ENCODE results near the gene FAM81A. TPM values are rescaled to one million over a fixed set of nuclear protein-coding genes. Genes with fewer than 3 reads are reported as not detected.
"Not testable (repeated sequence)": the region's sequence is repeated elsewhere in the genome, so short reads cannot be mapped to it uniquely, and the experiment has no call there.

The FAM81A gene
- total RNA-seq, 2 experiments from 2014 or later: 4.6 to 4.7 TPM

DNA sequence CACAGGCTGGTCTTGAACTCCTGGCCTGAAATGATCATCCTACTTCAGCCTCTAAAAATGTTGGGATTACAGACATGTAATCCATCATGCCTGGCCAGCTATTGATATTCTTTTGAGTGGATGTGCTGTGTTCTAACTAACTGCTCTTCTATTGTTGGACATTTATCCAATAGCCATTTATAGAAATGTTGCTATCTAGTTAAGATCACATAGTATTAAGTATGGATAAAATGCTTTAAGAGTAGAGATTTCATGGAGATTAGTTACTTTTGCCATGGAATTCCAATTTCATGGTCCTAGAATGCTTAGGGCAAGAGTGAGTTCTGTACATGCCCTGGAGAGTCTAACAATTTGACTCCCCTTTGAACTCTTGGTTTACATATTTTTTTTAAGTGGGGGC, 10.9 kb downstream of the FAM81A start:
- Mint-ChIP-seq H3K27ac (no peak overlapping the region), H3K27me3 (ENCODE audit: low read depth) (peaks cover 14% of the 10 kb centered on the region), H3K4me3 (no peak overlapping the region), H3K4me1 (ENCODE audit: low read depth) (peaks cover 20% of the 10 kb centered on the region), H3K9me3 (ENCODE audit: insufficient read depth) (no peaks in the 10 kb centered on the region), H3K36me3 (ENCODE audit: low read depth) (no peaks in the 10 kb centered on the region)
- ATAC-seq: no peak
- no peak for DNase-seq
- ChIA-PET CTCF (no interaction called here), POLR2A (no interaction called here)

DNA sequence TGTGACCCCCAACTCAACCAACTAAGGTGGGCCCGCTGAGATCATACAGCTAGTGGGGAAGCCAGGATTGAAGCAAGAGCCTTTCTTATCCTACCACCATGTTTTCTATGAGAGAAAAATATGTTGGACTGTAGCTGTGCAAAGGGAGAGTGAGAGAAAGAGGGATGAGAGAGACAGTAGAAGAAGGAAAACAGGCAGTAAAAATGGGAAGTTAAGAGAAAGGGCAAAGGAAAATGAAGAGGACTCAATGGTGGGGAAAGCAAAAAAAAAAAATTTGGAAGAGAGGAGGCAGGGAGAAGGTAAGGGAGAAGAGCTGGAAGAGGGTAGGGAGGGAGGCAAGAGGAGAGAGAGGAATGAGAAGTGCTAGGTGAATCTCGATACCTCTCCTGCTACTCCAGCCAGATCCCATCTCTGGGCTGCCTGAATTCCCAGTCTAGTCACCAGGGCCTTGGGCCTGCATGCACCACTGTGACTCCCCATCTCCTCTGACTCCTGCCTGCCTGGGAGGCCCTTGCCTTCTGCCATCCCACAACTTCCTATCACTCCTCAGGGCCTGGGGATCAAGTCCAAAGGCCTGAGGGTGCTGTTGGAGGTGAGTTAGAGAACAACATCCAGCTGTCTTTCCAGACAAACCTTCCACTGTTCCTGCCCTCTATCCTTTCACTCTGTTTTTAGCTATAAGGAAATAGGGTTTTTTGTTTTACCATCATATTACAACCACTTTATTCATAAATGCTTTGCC, 15.7 kb downstream of the FAM81A start:
- H3K4me3 Mint-ChIP-seq: no peak overlapping the region
- no peaks in the 10 kb centered on the region for H3K36me3 Mint-ChIP-seq (ENCODE audit: low read depth)
- ATAC-seq (no peak), DNase-seq (no peak)
- peaks cover 15% of the 10 kb centered on the region for H3K27me3 Mint-ChIP-seq (ENCODE audit: low read depth)
- CTCF ChIA-PET: no interaction called here
- no peaks in the 10 kb centered on the region for H3K9me3 Mint-ChIP-seq (ENCODE audit: insufficient read depth)
- POLR2A ChIA-PET: no interaction called here
- H3K4me1 Mint-ChIP-seq (ENCODE audit: low read depth): no peaks in the 10 kb centered on the region
- H3K27ac Mint-ChIP-seq: no peak overlapping the region

DNA sequence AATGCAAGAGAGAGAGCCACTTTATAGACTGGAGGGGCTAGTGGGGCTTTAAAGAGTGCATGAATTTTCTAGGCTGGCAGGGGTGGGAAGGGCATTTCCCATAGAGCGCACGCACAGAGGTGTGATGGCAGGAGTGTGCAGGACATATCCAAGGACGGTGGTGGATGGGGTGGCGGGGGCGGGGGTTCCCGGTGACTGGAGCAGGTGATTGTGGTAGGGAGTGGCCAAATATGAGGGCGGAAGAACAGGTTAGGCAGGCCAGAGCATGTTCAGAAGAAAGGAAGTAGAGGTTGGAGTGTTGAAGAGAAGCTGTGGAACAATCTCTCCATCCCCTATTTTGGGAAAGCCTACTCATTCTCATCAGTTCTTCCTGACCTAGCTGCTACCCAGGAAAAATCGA, 18.1 kb downstream of the FAM81A start:
- POLR2A ChIA-PET: no interaction called here
- no peaks in the 10 kb centered on the region for H3K4me1 Mint-ChIP-seq (ENCODE audit: low read depth)
- no peaks in the 10 kb centered on the region for H3K36me3 Mint-ChIP-seq (ENCODE audit: low read depth)
- CTCF ChIA-PET: no interaction called here
- no peaks in the 10 kb centered on the region for H3K9me3 Mint-ChIP-seq (ENCODE audit: insufficient read depth)
- no peak overlapping the region for H3K4me3 Mint-ChIP-seq
- no peak for ATAC-seq
- H3K27me3 Mint-ChIP-seq (ENCODE audit: low read depth): peaks cover 24% of the 10 kb centered on the region
- H3K27ac Mint-ChIP-seq: no peak overlapping the region
- no peak for DNase-seq

DNA sequence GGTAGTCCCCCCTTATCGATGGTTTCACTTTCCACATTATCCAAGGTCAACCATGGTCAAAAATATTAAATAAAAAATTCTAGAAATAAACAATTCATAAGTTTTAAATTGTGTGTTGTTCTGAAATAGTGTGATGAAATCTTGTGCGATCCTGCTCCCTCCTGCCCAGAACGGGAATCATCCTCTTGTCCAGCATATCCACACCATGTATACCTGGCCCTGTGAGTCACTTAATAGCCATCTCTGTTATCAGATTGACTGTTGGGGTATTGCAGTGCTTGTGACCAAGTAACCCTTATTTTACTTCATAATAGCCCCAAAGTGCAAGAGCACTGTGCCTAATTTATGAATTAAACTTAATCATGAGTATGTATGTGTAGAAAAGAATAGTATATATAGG, 19.1 kb downstream of the FAM81A start:
- H3K9me3 Mint-ChIP-seq (ENCODE audit: insufficient read depth): no peaks in the 10 kb centered on the region
- peaks cover 27% of the 10 kb centered on the region for H3K27me3 Mint-ChIP-seq (ENCODE audit: low read depth)
- H3K27ac Mint-ChIP-seq: no peak overlapping the region
- CTCF ChIA-PET: no interaction called here
- H3K4me1 Mint-ChIP-seq (ENCODE audit: low read depth): no peaks in the 10 kb centered on the region
- no peak for DNase-seq
- no peak for ATAC-seq
- H3K36me3 Mint-ChIP-seq (ENCODE audit: low read depth): no peaks in the 10 kb centered on the region
- POLR2A ChIA-PET: no interaction called here
- no peak overlapping the region for H3K4me3 Mint-ChIP-seq

GRCh38 chr15:59461521-59461920, 23.5 kb downstream of the FAM81A start:
- H3K4me1 Mint-ChIP-seq (ENCODE audit: low read depth): no peaks in the 10 kb centered on the region
- no peak for DNase-seq
- ChIA-PET POLR2A (interaction anchor here (0.6 kb wide), 1 partner anchor 146 kb away, joined by 3 read pairs; no protein-coding TSS in a partner anchor), CTCF (no interaction called here)
- ATAC-seq: no peak
- H3K27ac Mint-ChIP-seq: no peak overlapping the region
- H3K4me3 Mint-ChIP-seq: no peak overlapping the region
- H3K36me3 Mint-ChIP-seq (ENCODE audit: low read depth): peaks cover 5% of the 10 kb centered on the region
- no peaks in the 10 kb centered on the region for H3K9me3 Mint-ChIP-seq (ENCODE audit: insufficient read depth)
- H3K27me3 Mint-ChIP-seq (ENCODE audit: low read depth): peaks cover 36% of the 10 kb centered on the region

- CTCF ChIA-PET: no interaction called here
- Mint-ChIP-seq H3K9me3 (ENCODE audit: insufficient read depth) (no peaks in the 10 kb centered on the region), H3K4me1 (ENCODE audit: low read depth) (no peaks in the 10 kb centered on the region), H3K4me3 (no peak overlapping the region), H3K27ac (no peak overlapping the region), H3K27me3 (ENCODE audit: low read depth) (peaks cover 41% of the 10 kb centered on the region), H3K36me3 (ENCODE audit: low read depth) (no peaks in the 10 kb centered on the region)
- POLR2A ChIA-PET: no interaction called here
- DNase-seq (no peak), ATAC-seq (no peak)
Observed at GRCh38 chr15:59473226-59473625, 35.2 kb downstream of the FAM81A start.

- H3K4me3 Mint-ChIP-seq; H3K4me1 Mint-ChIP-seq (ENCODE audit: low read depth); H3K9me3 Mint-ChIP-seq (ENCODE audit: insufficient read depth); ATAC-seq; H3K36me3 Mint-ChIP-seq (ENCODE audit: low read depth); DNase-seq; POLR2A ChIA-PET; H3K27ac Mint-ChIP-seq: not testable (repeated sequence)
- peaks cover 35% of the 10 kb centered on the region for H3K27me3 Mint-ChIP-seq (ENCODE audit: low read depth)
- CTCF ChIA-PET: interaction anchor here (0.9 kb wide), 1 partner anchor 54 kb away, joined by 3 read pairs; no protein-coding TSS in a partner anchor
Observed at GRCh38 chr15:59475161-59475560, 37.2 kb downstream of the FAM81A start.

GRCh38 chr15:59484399-59484798, 46.4 kb downstream of the FAM81A start:
- POLR2A ChIA-PET: no interaction called here
- peaks cover 38% of the 10 kb centered on the region for H3K27me3 Mint-ChIP-seq (ENCODE audit: low read depth)

DNA sequence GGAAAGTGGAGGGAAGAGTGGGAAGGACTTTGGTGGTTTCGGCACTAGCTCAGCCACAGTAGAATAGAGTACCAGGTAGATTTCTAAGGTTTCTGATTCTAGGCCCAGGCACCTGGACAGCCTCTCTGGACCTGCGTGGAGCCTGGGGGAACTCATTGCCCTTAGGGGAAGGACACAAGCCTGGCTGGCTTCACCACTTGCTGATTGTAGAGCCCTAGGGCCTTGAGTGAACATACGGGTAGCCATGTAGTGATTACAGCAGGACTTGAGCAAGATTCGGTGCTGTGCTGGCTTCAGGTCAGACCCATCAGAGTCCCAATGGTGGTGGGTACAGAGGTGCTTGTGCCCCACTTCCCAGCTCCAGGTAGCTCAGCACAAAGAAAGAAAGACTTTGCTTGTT, 47.0 kb downstream of the FAM81A start:
- no peak for ATAC-seq
- CTCF ChIA-PET: interaction anchor here (1.1 kb wide), 1 partner anchor 506 kb away, joined by 3 read pairs; no protein-coding TSS in a partner anchor
- no peak for DNase-seq
- Mint-ChIP-seq H3K4me1 (ENCODE audit: low read depth) (no peaks in the 10 kb centered on the region), H3K27ac (no peak overlapping the region), H3K27me3 (ENCODE audit: low read depth) (peaks cover 36% of the 10 kb centered on the region), H3K9me3 (ENCODE audit: insufficient read depth) (no peaks in the 10 kb centered on the region), H3K36me3 (ENCODE audit: low read depth) (peaks cover 2% of the 10 kb centered on the region), H3K4me3 (no peak overlapping the region)
- POLR2A ChIA-PET: no interaction called here

More at GRCh38 chr15:59484399-59484798, 46.4 kb downstream of the FAM81A start:
- no peak for ATAC-seq
- Mint-ChIP-seq H3K4me3 (no peak overlapping the region), H3K36me3 (ENCODE audit: low read depth) (peaks cover under 1% of the 10 kb centered on the region), H3K27ac (no peak overlapping the region), H3K9me3 (ENCODE audit: insufficient read depth) (no peaks in the 10 kb centered on the region), H3K4me1 (ENCODE audit: low read depth) (no peaks in the 10 kb centered on the region)
- CTCF ChIA-PET: no interaction called here
- DNase-seq: no peak

- ChIA-PET POLR2A (interaction anchor here (0.7 kb wide), 1 partner anchor 145 kb away, joined by 3 read pairs; no protein-coding TSS in a partner anchor), CTCF (interaction anchor here (1.2 to 4.7 kb wide), 2 partner anchors 242 to 351 kb away, joined by 3 to 42 read pairs; no protein-coding TSS in a partner anchor)
- not testable (repeated sequence) for H3K4me3 Mint-ChIP-seq; H3K27ac Mint-ChIP-seq; H3K4me1 Mint-ChIP-seq (ENCODE audit: low read depth); H3K9me3 Mint-ChIP-seq (ENCODE audit: insufficient read depth); DNase-seq; ATAC-seq; H3K36me3 Mint-ChIP-seq (ENCODE audit: low read depth)
- peaks cover 41% of the 10 kb centered on the region for H3K27me3 Mint-ChIP-seq (ENCODE audit: low read depth)
Observed at GRCh38 chr15:59489485-59489884, 51.5 kb downstream of the FAM81A start.

GRCh38 chr15:59491062-59491461, 53.1 kb downstream of the FAM81A start:
- DNase-seq: no peak
- POLR2A ChIA-PET: no interaction called here
- CTCF ChIA-PET: interaction anchor here (0.6 to 4.7 kb wide), 7 partner anchors 38 to 511 kb away, joined by 3 to 42 read pairs (median 3); no protein-coding TSS in a partner anchor
- no peak for ATAC-seq
- no peak overlapping the region for H3K4me3 Mint-ChIP-seq
- peaks cover 37% of the 10 kb centered on the region for H3K27me3 Mint-ChIP-seq (ENCODE audit: low read depth)
- H3K9me3 Mint-ChIP-seq (ENCODE audit: insufficient read depth): no peaks in the 10 kb centered on the region
- no peak overlapping the region for H3K27ac Mint-ChIP-seq
- peaks cover 4% of the 10 kb centered on the region for H3K4me1 Mint-ChIP-seq (ENCODE audit: low read depth)
- peaks cover 2% of the 10 kb centered on the region for H3K36me3 Mint-ChIP-seq (ENCODE audit: low read depth)

DNA sequence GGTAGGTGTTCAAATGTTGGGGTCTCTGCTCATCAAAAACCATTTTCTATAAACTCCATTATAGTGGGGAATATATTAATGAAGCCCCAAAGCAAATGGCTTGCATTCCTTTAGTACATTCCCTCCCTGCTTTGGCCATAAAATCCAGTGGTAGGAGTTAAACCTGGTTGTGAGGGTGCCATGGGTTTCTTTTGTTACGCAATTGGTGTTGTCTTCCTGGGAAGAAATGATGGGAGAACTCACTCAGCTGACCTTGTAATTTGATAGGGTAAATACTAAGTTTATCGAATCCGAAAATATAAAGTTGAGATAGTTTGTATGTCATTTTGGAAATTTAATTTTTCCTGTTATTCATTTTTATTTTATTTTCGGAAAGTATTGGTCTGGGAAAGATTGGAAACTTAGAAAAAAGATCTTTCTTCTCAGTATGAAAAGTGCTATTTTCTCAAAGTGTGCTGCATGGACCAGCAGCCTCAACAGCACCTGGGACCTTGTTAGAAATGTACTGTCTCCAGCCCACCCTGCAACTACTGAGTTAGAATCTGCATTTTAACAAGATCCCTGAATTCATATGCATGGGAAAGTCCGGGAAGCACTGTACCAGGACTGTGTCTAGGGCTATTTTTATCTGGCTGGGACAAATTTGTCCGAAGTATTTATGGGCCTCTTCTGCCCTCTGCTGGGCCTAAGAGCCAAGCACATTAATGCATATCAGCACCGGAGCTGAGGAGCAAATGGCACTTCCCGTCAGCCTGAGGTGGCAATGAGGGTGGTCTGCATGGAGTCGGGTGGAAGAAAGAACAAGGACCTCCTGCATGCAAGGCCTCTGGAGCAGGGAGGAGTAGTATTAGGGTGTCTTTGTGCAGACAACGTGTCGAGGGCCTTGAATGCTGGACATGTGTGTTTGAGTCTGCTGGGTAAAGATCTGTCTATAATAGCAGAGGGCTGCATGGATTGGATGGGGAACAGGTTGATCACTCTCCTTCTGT, 54.7 kb downstream of the FAM81A start:
- CTCF ChIA-PET: interaction anchor here (0.5 to 4.7 kb wide), 27 partner anchors 10 to 536 kb away, joined by 3 to 42 read pairs (median 4); no protein-coding TSS in a partner anchor
- Mint-ChIP-seq H3K9me3 (ENCODE audit: insufficient read depth) (no peaks in the 10 kb centered on the region), H3K36me3 (ENCODE audit: low read depth) (peaks cover 2% of the 10 kb centered on the region), H3K4me3 (no peak overlapping the region), H3K27me3 (ENCODE audit: low read depth) (peaks cover 23% of the 10 kb centered on the region), H3K27ac (no peak overlapping the region), H3K4me1 (ENCODE audit: low read depth) (peaks cover 4% of the 10 kb centered on the region)
- DNase-seq (peak; percentile 68), ATAC-seq (peak; percentile 87)
- POLR2A ChIA-PET: interaction anchor here (0.5 kb wide), 1 partner anchor 353 kb away, joined by 3 read pairs; no protein-coding TSS in a partner anchor
